Uterus (tissue), 2 donors: ENCODE measurements around the gene NAA38.

Source experiments
- POLR2A ChIP-seq, 2 donors: fragments of 450-650 bp; IDR thresholded peaks; one replicate each; pipeline ENCODE4 v1.6.1; 2016; ENCODE audit warnings: antibody characterized with exemption in 2 of 2, mild to moderate bottlenecking in 1 of 2, moderate library complexity in 1 of 2
- TF ChIP-seq, protein P1 (sequence below), 4 experiments: fragments of 200-600 bp in 2 of 4; fragments of 450-650 bp in 2 of 4; sonication (generic) in 2 of 4; IDR thresholded peaks; one replicate each; pipeline ENCODE4 v1.5.1; 2016 to 2019; ENCODE audit warnings: antibody characterized with exemption in 4 of 4, mild to moderate bottlenecking in 2 of 4, moderate library complexity in 1 of 4

DNA sequence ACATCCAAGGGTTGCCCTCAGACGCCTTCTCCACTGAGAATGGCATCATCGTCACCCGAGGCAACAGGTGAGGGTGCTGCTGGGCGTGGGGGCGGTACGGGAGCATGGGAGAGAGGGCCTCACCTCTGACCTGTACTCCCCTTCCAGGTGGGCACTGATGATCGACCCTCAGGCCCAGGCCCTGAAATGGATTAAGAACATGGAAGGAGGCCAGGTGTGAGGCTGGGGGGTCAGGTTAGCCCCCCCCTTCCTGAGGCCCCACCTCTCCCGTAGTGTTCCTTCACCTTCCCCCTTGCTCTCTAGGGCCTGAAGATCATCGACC lies 39.8 kb downstream of the NAA38 start:
- TF ChIP-seq, protein P1, sequence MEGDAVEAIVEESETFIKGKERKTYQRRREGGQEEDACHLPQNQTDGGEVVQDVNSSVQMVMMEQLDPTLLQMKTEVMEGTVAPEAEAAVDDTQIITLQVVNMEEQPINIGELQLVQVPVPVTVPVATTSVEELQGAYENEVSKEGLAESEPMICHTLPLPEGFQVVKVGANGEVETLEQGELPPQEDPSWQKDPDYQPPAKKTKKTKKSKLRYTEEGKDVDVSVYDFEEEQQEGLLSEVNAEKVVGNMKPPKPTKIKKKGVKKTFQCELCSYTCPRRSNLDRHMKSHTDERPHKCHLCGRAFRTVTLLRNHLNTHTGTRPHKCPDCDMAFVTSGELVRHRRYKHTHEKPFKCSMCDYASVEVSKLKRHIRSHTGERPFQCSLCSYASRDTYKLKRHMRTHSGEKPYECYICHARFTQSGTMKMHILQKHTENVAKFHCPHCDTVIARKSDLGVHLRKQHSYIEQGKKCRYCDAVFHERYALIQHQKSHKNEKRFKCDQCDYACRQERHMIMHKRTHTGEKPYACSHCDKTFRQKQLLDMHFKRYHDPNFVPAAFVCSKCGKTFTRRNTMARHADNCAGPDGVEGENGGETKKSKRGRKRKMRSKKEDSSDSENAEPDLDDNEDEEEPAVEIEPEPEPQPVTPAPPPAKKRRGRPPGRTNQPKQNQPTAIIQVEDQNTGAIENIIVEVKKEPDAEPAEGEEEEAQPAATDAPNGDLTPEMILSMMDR (IDR thresholded peaks at IDR 0.05): no peak
- no peak for TF ChIP-seq POLR2A (IDR thresholded peaks at IDR 0.05)
